Liver (tissue), 3 donors: ENCODE results near the gene MAP7D3.

Source experiments
- EGR1 ChIP-seq, 2 donors: IDR thresholded peaks; 2 replicates each; pipeline ENCODE4 v1.6.1; 2016 to 2018; ENCODE audit warnings: antibody characterized with exemption in 2 of 2, low read depth in 2 of 2
- HNF4A ChIP-seq, 2 donors: conservative IDR thresholded peaks; 2 replicates each; pipeline ENCODE4 v1.6.1; 2016; ENCODE audit warnings: antibody characterized with exemption in 2 of 2, mild to moderate bottlenecking in 2 of 2
- JUND ChIP-seq, 2 donors: IDR thresholded peaks; 2 replicates each; pipeline ENCODE4 v1.6.1; 2016; ENCODE audit warnings: antibody characterized with exemption in 2 of 2
- NR2F2 ChIP-seq: IDR thresholded peaks from 2 replicates; pipeline ENCODE4 v1.6.1; 2016; ENCODE audit warnings: antibody characterized with exemption
- RAD21 ChIP-seq, 2 donors: IDR thresholded peaks; 2 replicates each; pipeline ENCODE4 v1.6.1; 2016; ENCODE audit warnings: antibody characterized with exemption in 2 of 2, mild to moderate bottlenecking in 2 of 2
- RXRA ChIP-seq, 2 donors: IDR thresholded peaks; 2 replicates each; pipeline ENCODE4 v1.6.1; 2017 to 2018; ENCODE audit warnings: antibody characterized with exemption in 2 of 2, mild to moderate bottlenecking in 1 of 2
- SP1 ChIP-seq: IDR thresholded peaks from 2 replicates; pipeline ENCODE4 v1.6.1; 2018; ENCODE audit warnings: antibody characterized with exemption, mild to moderate bottlenecking
- TAF1 ChIP-seq: conservative IDR thresholded peaks from 2 replicates; pipeline ENCODE4 v1.6.1; 2016; ENCODE audit warnings: antibody characterized with exemption, mild to moderate bottlenecking
- TF ChIP-seq, protein P1 (sequence below): fragments of 150-350 bp; IDR thresholded peaks from 2 replicates; pipeline ENCODE4 v1.5.1; 2017; ENCODE audit warnings: improper control_type of control experiment, low read depth, low read length; ENCODE audit not compliant: missing input control
- TF ChIP-seq, protein P2 (sequence below): IDR thresholded peaks from 2 replicates; pipeline ENCODE4 v1.6.1; 2016; ENCODE audit warnings: antibody characterized with exemption
- TF ChIP-seq, protein P3 (sequence below): IDR thresholded peaks from 2 replicates; pipeline ENCODE4 v1.6.1; 2016; ENCODE audit warnings: antibody characterized with exemption
- TF ChIP-seq, protein P4 (sequence below): IDR thresholded peaks from 2 replicates; pipeline ENCODE4 v1.6.1; 2016; ENCODE audit warnings: antibody characterized with exemption
- TF ChIP-seq, protein P5 (sequence below): IDR thresholded peaks from 2 replicates; pipeline ENCODE4 v1.6.1; 2016; ENCODE audit warnings: antibody characterized with exemption, mild to moderate bottlenecking
- donor health status: healthy.
- donor health status: healthy.

DNA sequence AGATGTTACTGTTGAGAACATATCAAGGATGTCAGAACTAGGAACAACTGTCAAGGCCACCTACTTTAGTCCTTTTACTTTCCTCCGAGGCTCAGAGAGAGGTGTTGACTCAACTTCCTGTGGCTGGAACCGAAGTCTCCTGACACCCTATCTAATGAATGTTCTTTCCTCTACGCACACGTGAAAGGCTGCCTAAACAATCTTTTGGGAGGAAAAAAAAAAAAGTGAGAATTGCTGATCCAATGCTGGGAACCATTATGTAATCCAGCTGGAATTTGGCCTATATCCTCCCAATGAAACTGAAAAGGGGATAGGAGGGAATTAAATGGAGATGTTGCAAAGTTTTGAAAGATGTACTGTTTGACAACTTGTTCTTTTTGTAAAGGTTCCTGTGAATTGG, 8.3 kb upstream of the MAP7D3 start:
- TF ChIP-seq, protein P1, sequence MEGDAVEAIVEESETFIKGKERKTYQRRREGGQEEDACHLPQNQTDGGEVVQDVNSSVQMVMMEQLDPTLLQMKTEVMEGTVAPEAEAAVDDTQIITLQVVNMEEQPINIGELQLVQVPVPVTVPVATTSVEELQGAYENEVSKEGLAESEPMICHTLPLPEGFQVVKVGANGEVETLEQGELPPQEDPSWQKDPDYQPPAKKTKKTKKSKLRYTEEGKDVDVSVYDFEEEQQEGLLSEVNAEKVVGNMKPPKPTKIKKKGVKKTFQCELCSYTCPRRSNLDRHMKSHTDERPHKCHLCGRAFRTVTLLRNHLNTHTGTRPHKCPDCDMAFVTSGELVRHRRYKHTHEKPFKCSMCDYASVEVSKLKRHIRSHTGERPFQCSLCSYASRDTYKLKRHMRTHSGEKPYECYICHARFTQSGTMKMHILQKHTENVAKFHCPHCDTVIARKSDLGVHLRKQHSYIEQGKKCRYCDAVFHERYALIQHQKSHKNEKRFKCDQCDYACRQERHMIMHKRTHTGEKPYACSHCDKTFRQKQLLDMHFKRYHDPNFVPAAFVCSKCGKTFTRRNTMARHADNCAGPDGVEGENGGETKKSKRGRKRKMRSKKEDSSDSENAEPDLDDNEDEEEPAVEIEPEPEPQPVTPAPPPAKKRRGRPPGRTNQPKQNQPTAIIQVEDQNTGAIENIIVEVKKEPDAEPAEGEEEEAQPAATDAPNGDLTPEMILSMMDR, result no peak
- TF ChIP-seq EGR1 (IDR thresholded peaks at IDR 0.05; ENCODE audit: low read depth in 2 of 2) (no peak), SP1 (peak; percentile 52), RAD21 (IDR thresholded peaks at IDR 0.05) (no peak), TAF1 (no peak), RXRA (IDR thresholded peaks at IDR 0.05) (peak in 1 of 2 donors; percentile 42), NR2F2 (no peak), JUND (IDR thresholded peaks at IDR 0.05) (peak; percentile 17 to 47), HNF4A (conservative IDR thresholded peaks at IDR 0.05) (peak; percentile 47 to 52)
- TF ChIP-seq, protein P2, sequence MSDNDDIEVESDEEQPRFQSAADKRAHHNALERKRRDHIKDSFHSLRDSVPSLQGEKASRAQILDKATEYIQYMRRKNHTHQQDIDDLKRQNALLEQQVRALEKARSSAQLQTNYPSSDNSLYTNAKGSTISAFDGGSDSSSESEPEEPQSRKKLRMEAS, result peak; percentile 33
- TF ChIP-seq, protein P3, sequence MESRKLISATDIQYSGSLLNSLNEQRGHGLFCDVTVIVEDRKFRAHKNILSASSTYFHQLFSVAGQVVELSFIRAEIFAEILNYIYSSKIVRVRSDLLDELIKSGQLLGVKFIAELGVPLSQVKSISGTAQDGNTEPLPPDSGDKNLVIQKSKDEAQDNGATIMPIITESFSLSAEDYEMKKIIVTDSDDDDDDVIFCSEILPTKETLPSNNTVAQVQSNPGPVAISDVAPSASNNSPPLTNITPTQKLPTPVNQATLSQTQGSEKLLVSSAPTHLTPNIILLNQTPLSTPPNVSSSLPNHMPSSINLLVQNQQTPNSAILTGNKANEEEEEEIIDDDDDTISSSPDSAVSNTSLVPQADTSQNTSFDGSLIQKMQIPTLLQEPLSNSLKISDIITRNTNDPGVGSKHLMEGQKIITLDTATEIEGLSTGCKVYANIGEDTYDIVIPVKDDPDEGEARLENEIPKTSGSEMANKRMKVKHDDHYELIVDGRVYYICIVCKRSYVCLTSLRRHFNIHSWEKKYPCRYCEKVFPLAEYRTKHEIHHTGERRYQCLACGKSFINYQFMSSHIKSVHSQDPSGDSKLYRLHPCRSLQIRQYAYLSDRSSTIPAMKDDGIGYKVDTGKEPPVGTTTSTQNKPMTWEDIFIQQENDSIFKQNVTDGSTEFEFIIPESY, result peak; percentile 27
- TF ChIP-seq, protein P4, sequence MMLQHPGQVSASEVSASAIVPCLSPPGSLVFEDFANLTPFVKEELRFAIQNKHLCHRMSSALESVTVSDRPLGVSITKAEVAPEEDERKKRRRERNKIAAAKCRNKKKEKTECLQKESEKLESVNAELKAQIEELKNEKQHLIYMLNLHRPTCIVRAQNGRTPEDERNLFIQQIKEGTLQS, result no peak
- TF ChIP-seq, protein P5, sequence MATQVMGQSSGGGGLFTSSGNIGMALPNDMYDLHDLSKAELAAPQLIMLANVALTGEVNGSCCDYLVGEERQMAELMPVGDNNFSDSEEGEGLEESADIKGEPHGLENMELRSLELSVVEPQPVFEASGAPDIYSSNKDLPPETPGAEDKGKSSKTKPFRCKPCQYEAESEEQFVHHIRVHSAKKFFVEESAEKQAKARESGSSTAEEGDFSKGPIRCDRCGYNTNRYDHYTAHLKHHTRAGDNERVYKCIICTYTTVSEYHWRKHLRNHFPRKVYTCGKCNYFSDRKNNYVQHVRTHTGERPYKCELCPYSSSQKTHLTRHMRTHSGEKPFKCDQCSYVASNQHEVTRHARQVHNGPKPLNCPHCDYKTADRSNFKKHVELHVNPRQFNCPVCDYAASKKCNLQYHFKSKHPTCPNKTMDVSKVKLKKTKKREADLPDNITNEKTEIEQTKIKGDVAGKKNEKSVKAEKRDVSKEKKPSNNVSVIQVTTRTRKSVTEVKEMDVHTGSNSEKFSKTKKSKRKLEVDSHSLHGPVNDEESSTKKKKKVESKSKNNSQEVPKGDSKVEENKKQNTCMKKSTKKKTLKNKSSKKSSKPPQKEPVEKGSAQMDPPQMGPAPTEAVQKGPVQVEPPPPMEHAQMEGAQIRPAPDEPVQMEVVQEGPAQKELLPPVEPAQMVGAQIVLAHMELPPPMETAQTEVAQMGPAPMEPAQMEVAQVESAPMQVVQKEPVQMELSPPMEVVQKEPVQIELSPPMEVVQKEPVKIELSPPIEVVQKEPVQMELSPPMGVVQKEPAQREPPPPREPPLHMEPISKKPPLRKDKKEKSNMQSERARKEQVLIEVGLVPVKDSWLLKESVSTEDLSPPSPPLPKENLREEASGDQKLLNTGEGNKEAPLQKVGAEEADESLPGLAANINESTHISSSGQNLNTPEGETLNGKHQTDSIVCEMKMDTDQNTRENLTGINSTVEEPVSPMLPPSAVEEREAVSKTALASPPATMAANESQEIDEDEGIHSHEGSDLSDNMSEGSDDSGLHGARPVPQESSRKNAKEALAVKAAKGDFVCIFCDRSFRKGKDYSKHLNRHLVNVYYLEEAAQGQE, result no peak
